RWPE1 (cell line): ENCODE results near the gene PATL2.

Experiments used
- CTCF ChIA-PET: fragments of 350-600 bp; sonication (Branson Sonifier 250); formaldehyde crosslinking; extraction: SDS; loops from one replicate; lab custom pipeline; 2021; lab: Yijun Ruan, JAX
- POLR2A ChIA-PET: fragments of 400-600 bp; formaldehyde crosslinking; extraction: SDS; loops from one replicate; lab custom pipeline; 2020; ENCODE audit warnings: antibody characterized with exemption; ENCODE audit not compliant: low non-redundant PET; lab: Yijun Ruan, JAX
- DNase-seq: peaks from one replicate; pipeline ENCODE4 v3.0.0; 2012; ENCODE audit warnings: low spot score
- H3K27ac ChIP-seq: fragments of 450-650 bp; 2 replicates; pipeline ENCODE4 v1.5.1; 2017
- CTCF ChIP-seq: fragments of 450-650 bp; conservative IDR thresholded peaks from 2 replicates; pipeline ENCODE4 v1.5.1; 2017; ENCODE audit warnings: low read depth, mild to moderate bottlenecking

The PATL2 gene

GRCh38 chr15:44718927-44719292 lies 7.8 kb upstream of the PATL2 start:
- no peak overlapping the region for H3K27ac ChIP-seq
- ChIA-PET POLR2A (no interaction called here), CTCF (no interaction called here)
- TF ChIP-seq CTCF: no peak
- no peak for DNase-seq

- POLR2A ChIA-PET: no interaction called here
- DNase-seq: no peak
- H3K27ac ChIP-seq: no peak overlapping the region
- no peak for TF ChIP-seq CTCF
- CTCF ChIA-PET: no interaction called here
Observed at GRCh38 chr15:44718180-44718926, 7.2 kb upstream of the PATL2 start.

GRCh38 chr15:44716983-44717602 lies 6.0 kb upstream of the PATL2 start:
- CTCF ChIA-PET: no interaction called here
- no peak for TF ChIP-seq CTCF
- no peak overlapping the region for H3K27ac ChIP-seq
- DNase-seq: no peak
- POLR2A ChIA-PET: interaction anchor here (0.6 kb wide), 1 partner anchor 125 kb away, joined by 3 read pairs; no protein-coding TSS in a partner anchor

GRCh38 chr15:44715797-44716334 lies 4.7 kb upstream of the PATL2 start:
- CTCF ChIA-PET: interaction anchor here (1.1 kb wide), 1 partner anchor 51 kb away, joined by 3 read pairs; no protein-coding TSS in a partner anchor
- DNase-seq: no peak
- POLR2A ChIA-PET: interaction anchor here (0.6 kb wide), 1 partner anchor 32 kb away, joined by 3 read pairs; no protein-coding TSS in a partner anchor
- no peak for TF ChIP-seq CTCF
- no peak overlapping the region for H3K27ac ChIP-seq

GRCh38 chr15:44715142-44715796 lies 4.1 kb upstream of the PATL2 start:
- CTCF ChIA-PET: interaction anchor here (1.1 kb wide), 1 partner anchor 50 kb away, joined by 3 read pairs; no protein-coding TSS in a partner anchor
- DNase-seq: no peak
- POLR2A ChIA-PET: no interaction called here
- TF ChIP-seq CTCF: no peak
- no peak overlapping the region for H3K27ac ChIP-seq
